C4-2B (cell line): ENCODE data around the gene ISCU.

Experiments used
- H3K27ac ChIP-seq: fragments of 450-650 bp; 2 replicates; pipeline ENCODE4 v1.5.1; 2017
- ZFX ChIP-seq: fragments of 450-650 bp; IDR thresholded peaks from 2 replicates; pipeline ENCODE4 v1.6.1; 2017
- TF ChIP-seq, protein P1 (sequence below): fragments of 450-650 bp; conservative IDR thresholded peaks from 2 replicates; pipeline ENCODE4 v1.5.1; 2017; ENCODE audit warnings: mild to moderate bottlenecking

Gene ISCU

DNA sequence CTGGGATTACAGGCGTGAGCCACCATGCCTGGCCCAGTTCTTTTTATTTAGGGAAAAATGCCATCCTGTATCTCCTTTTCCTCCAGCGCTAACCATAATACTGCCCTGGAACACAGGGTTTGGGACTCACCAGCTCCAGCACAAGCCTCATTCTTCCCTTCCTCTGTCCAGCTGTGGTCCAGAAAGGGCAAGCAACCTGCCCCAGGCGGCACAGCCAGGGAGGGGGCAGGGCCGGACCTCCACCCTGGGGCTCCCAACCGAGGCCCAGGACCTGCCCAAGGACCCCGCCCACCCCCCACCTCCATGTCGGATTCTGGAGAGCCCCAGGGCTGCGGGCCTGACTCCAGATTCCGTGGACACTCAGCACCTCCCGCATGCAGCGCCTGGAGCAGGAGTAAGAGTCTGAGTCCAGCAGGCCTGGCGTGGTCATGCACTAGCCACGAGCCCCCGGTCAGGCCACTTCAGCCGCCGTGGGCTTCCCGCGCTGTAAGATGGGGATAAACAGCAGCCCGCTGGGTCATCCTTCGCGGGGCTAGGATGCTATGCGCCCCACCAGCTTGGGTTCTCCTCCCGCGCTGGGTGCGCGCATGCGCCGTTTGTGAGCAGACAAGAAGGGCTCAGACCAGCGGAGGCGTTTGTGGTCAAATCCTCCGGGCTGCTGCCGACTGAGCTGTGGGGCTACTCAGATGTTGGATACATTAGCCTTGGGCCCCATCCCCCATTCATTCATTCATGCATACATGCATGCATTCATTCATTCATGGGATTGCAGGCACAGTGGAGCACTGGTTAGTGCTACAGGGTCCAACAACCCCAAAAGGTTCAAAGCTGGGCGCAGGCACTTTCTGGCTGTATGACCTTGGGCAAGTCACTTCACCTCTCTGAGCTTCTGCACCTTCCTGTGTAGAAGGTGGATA lies 19.2 kb downstream of the ISCU start:
- no peak overlapping the region for H3K27ac ChIP-seq
- TF ChIP-seq ZFX = no peak
- TF ChIP-seq, protein P1, sequence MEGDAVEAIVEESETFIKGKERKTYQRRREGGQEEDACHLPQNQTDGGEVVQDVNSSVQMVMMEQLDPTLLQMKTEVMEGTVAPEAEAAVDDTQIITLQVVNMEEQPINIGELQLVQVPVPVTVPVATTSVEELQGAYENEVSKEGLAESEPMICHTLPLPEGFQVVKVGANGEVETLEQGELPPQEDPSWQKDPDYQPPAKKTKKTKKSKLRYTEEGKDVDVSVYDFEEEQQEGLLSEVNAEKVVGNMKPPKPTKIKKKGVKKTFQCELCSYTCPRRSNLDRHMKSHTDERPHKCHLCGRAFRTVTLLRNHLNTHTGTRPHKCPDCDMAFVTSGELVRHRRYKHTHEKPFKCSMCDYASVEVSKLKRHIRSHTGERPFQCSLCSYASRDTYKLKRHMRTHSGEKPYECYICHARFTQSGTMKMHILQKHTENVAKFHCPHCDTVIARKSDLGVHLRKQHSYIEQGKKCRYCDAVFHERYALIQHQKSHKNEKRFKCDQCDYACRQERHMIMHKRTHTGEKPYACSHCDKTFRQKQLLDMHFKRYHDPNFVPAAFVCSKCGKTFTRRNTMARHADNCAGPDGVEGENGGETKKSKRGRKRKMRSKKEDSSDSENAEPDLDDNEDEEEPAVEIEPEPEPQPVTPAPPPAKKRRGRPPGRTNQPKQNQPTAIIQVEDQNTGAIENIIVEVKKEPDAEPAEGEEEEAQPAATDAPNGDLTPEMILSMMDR = no peak

DNA sequence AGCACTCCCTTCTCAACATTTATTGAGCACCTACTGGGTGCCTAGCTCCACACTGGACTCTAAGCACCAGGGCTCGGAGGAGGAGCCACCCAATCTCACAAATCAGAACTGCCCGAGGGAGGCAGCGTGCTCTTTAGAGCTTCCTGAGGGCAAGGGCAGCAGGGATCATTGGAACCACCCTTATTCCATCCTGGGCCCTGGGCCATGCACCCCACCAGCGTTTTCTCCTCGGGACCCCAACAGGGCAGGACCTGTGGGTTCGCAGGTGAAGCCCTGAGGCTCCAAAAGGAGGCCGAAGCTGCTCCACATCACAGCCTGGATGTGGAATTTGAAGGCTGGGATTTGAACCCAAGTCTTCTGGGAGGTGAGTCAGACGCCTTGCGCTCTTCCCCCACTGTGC lies 20.1 kb downstream of the ISCU start:
- H3K27ac ChIP-seq = no peak overlapping the region
- TF ChIP-seq ZFX = no peak
- TF ChIP-seq, protein P1 = no peak

DNA sequence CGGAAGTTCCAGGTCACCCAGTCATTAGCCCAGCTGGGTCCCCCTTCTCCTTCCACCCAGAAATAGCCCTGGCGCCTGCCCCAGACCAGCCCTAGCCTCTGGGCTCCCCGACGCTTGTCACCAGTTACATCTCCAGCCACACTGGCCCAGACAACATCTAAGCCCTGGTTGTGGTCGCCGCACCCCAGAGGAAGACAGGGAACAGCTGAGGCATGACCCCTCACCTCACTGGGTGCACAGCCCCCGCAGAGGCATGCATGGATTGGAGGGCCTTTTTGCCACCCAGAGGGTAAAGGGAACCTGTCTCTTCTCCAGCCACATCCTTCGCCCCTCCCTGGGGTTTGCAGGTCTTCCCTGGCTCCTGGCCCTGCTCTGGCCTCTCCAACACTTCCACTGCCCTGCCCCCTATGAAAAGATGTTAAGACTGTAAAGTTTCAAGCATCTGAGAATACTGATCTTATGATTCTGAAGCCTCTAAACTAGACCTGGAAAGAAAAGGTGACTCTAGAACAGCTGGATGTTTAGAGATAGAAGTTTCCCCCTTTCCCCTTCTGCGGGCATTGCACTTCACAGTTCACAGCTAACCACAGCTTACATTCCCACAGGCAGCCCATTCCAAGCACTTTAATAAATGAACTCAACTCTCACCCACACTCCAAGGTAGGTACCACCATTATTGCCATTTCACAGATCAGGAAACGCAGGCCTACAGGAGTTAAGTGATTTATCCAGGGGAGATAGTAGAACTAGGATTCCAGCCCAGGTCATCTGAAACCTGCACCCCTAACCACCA lies 20.8 kb downstream of the ISCU start:
- TF ChIP-seq, protein P1 = no peak
- no peak for TF ChIP-seq ZFX
- H3K27ac ChIP-seq = no peak overlapping the region

DNA sequence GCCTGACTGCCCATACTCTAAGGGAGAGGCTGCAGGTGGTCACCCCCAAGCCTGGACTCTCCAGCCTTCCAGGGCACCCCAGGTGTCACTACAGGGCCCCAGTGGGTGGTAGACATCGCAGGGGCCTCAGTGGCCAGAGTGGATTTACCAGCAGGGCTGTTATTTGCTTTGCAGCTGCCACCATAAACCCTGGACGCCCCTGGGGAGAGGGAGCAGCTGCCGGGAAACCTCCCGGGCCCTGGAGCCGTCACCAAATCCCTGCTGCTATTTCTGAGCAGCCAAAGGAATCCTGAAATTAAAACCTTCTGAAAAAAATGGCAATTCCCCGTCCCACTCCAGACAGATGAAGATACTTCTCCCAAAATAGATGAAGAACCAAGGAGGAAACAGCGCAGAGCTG lies 21.6 kb downstream of the ISCU start:
- TF ChIP-seq, protein P1 = no peak
- no peak for TF ChIP-seq ZFX
- H3K27ac ChIP-seq = no peak overlapping the region

DNA sequence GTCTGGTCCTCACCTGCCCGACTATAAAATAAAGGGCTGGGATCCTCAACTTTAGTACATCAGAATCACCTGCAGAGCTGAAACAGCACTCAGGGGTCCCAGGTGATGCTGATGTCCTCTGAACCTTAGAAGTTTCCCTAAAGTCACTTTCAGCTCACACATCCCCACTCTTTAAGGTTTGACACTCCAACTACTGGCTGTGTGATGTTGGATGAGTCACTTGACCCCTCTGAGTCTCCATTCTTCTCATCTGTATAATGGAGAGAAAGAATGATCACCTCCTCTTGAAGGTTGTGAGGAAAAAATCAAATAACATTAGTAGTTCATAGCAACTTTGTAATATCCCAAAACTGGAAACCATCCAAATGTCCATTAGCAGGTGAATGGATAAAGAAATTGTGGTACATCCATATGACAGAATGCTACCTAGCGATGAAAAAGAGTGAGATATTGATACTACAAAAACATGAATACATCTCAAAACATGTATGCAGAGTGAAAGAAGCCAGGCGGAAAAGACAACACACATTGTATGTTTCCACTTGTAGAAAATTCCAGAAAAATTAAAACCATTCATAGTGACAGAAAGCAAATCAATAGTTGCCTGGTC lies 22.2 kb downstream of the ISCU start:
- TF ChIP-seq, protein P1 = no peak
- TF ChIP-seq ZFX = no peak
- no peak overlapping the region for H3K27ac ChIP-seq

DNA sequence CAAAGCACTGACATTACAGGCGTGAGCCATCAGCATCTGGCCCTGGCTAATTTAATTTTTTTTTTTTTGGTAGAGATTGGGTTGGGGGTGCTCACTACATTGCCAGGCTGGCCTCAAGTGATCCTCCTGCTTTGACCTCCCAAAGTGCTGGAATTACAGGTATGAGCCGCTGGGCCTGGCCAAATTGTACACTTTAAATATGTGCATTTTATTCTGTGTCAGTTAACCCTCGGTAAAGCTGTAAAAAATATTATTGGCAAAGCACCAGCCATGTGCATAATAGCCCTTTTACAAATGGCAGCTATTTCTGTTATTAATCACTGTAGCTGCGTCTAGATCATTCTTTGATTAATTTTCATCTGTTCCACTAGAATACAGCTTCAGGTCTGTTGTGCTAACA lies 23.5 kb downstream of the ISCU start:
- TF ChIP-seq ZFX = no peak
- TF ChIP-seq, protein P1 = no peak

More for the DNA sequence above, 23.5 kb downstream of the ISCU start:
- H3K27ac ChIP-seq = no peak overlapping the region
